ENCODE data around the gene ZNF385A.

- TF ChIP-seq POLR2A (IDR thresholded peaks at IDR 0.05) (no peak), CTCF (IDR thresholded peaks at IDR 0.05) (no peak)
Observed at GRCh38 chr12:54351341-54351740, 33.2 kb downstream of the ZNF385A start.

Measured in tibial nerve (tissue), 3 donors.